GM12864 (cell line): ENCODE measurements around the gene SLC35E3.

ENCODE experiments used
- DNase-seq: peaks from one replicate; pipeline ENCODE4 v3.0.0-alpha.2; 2011; ENCODE audit warnings: low read depth
- H3K4me3 ChIP-seq: 2 replicates; pipeline ENCODE4 v1.5.1; 2011; ENCODE audit warnings: mild to moderate bottlenecking, low read depth, low read length, control low read depth
- TF ChIP-seq, protein P1 (sequence below): IDR thresholded peaks from 2 replicates; pipeline ENCODE4 v1.5.1; 2011; ENCODE audit warnings: low read depth, mild to moderate bottlenecking, moderate library complexity, low read length, control low read depth, inconsistent platforms; ENCODE audit errors: missing control alignments

Gene SLC35E3

GRCh38 chr12:68786929-68787328, 41.0 kb downstream of the SLC35E3 start:
- DNase-seq: no peak
- TF ChIP-seq, protein P1, sequence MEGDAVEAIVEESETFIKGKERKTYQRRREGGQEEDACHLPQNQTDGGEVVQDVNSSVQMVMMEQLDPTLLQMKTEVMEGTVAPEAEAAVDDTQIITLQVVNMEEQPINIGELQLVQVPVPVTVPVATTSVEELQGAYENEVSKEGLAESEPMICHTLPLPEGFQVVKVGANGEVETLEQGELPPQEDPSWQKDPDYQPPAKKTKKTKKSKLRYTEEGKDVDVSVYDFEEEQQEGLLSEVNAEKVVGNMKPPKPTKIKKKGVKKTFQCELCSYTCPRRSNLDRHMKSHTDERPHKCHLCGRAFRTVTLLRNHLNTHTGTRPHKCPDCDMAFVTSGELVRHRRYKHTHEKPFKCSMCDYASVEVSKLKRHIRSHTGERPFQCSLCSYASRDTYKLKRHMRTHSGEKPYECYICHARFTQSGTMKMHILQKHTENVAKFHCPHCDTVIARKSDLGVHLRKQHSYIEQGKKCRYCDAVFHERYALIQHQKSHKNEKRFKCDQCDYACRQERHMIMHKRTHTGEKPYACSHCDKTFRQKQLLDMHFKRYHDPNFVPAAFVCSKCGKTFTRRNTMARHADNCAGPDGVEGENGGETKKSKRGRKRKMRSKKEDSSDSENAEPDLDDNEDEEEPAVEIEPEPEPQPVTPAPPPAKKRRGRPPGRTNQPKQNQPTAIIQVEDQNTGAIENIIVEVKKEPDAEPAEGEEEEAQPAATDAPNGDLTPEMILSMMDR: no peak
- H3K4me3 ChIP-seq: no peak overlapping the region

- DNase-seq: no peak
- TF ChIP-seq, protein P1: no peak
- H3K4me3 ChIP-seq: no peak overlapping the region
These were observed 42.7 kb downstream of the SLC35E3 start for GRCh38 chr12:68788554-68789143.

GRCh38 chr12:68789144-68789878, 43.3 kb downstream of the SLC35E3 start:
- TF ChIP-seq, protein P1: no peak
- no peak for DNase-seq
- H3K4me3 ChIP-seq: no peak overlapping the region

DNA sequence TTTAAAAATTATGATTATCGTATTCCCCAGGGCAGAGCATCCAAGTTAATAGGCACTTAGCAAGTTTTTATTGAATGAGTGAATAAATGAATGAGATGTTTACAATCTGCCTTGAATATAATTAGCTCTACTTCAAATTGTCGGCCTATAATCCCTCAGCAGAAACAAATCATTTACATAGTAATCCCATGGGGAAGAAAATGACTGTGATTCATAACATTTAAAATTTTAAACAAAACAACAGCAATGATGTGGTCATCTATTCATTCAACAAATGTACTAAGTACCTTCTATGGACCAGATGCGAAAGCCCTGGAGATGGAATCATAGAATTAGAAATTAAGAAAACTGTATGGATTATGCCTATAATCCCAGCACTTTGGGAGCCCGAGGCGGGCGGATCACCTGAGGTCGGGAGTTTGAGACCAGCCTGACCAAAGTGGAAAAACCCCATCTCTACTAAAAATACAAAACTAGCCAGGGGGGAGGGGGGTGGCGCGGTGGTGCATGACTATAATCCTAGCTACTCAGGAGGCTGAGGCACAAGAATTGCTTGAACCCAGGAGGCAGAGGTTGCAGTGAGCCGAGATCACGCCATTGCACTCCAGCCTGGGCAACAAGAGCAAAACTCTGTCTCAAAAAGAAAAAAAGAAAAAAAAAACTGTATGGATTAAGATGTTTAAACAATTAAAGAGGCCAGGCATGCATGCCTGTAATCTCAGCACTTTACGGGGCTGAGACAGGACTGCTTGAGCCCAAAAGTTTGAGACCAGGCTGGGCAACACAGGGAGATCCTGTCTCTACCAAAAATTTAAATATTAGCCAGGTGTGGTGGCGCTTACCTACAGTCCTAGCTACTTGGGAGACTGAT, 44.3 kb downstream of the SLC35E3 start:
- no peak for DNase-seq
- H3K4me3 ChIP-seq: no peak overlapping the region
- TF ChIP-seq, protein P1: no peak

- TF ChIP-seq, protein P1: no peak
- H3K4me3 ChIP-seq: no peak overlapping the region
- DNase-seq: no peak
These were observed 44.9 kb downstream of the SLC35E3 start for GRCh38 chr12:68790952-68791234.

GRCh38 chr12:68791897-68792481, 46.0 kb downstream of the SLC35E3 start:
- H3K4me3 ChIP-seq: no peak overlapping the region
- TF ChIP-seq, protein P1: no peak
- no peak for DNase-seq
